ENCODE results near the gene SUPT6H.
"Not testable (repeated sequence)": the region's sequence is repeated elsewhere in the genome, so short reads cannot be mapped to it uniquely, and the experiment has no call there.

Gene SUPT6H

GRCh38 chr17:28717578-28718332 is 55.8 kb downstream of the SUPT6H start, which contains the start of gene RAB34:
RAB34 (minus strand) TSS chr17:28717868; CDS start chr17:28717266, 602 bp downstream.
- Histone ChIP-seq H3K9ac (ENCODE audit: low read length) (peak within 1 kb of the TSS; percentile 47), H3K4me1 (ENCODE audit: control insufficient read depth, insufficient read depth, low read length) (peaks cover 25% of the 10 kb centered on the region), H3K27me3 (ENCODE audit: control insufficient read depth, insufficient read depth, low read length) (no peaks in the 10 kb centered on the region), H3K36me3 (ENCODE audit: control insufficient read depth, insufficient read depth, low read length) (peaks cover 16% of the 10 kb centered on the region), H3K4me3 (ENCODE audit: low read length) (peak within 1 kb of the TSS; percentile 71), H3K27ac (ENCODE audit: low read depth, low read length) (peak within 1 kb of the TSS; percentile 90)

DNA sequence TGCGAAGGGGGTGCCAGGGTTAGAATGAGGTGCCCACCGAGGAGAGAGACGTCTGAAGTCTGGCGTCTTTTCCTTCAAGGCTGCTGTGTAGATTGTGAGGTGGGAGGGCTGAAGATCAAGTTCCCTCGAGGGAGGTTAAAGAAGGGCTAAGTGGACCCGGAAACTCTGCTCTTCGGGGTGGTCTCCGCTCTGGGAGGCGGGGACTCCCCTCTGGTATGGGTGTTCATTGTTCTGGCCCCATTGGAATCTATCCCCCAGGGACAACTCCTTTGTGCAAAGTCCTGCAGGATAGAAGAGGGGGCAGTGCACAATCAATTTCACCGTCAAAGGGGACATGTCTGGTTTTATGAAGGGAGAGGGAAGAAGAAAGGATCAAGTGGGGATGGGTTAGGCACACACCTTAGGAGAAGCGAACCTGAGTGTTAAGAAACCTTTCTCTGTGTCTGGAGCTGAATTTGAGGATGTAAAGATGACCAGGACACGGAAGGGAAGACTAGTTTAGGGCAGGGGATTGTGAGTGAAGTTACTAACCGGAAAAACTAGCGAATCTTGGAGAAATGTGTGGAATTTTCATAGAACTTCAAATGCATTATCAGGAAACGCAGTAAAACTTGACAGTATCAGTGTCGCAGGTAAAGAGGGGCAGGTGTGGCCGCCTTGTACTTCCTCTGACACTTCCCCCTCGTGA is 56.5 kb downstream of the SUPT6H start:
- H3K4me1 ChIP-seq (ENCODE audit: control insufficient read depth, insufficient read depth, low read length), result peaks cover 25% of the 10 kb centered on the region
- H3K36me3 ChIP-seq (ENCODE audit: control insufficient read depth, insufficient read depth, low read length), result peaks cover 23% of the 10 kb centered on the region
- H3K9ac ChIP-seq (ENCODE audit: low read length), result peak overlapping the region; percentile 47
- peak overlapping the region; percentile 90 for H3K27ac ChIP-seq (ENCODE audit: low read depth, low read length)
- H3K27me3 ChIP-seq (ENCODE audit: control insufficient read depth, insufficient read depth, low read length), result no peaks in the 10 kb centered on the region
- H3K4me3 ChIP-seq (ENCODE audit: low read length), result peak overlapping the region; percentile 71

- Histone ChIP-seq H3K4me1 (ENCODE audit: control insufficient read depth, insufficient read depth, low read length) (peaks cover 25% of the 10 kb centered on the region), H3K27me3 (ENCODE audit: control insufficient read depth, insufficient read depth, low read length) (no peaks in the 10 kb centered on the region), H3K36me3 (ENCODE audit: control insufficient read depth, insufficient read depth, low read length) (peaks cover 24% of the 10 kb centered on the region), H3K27ac (ENCODE audit: low read depth, low read length) (peak overlapping the region; percentile 85), H3K4me3 (ENCODE audit: low read length) (peak overlapping the region; percentile 95), H3K9ac (ENCODE audit: low read length) (no peak overlapping the region)
Observed at GRCh38 chr17:28719021-28719433, 57.0 kb downstream of the SUPT6H start.

- Histone ChIP-seq H3K9ac (ENCODE audit: low read length) (peak overlapping the region; percentile 69), H3K36me3 (ENCODE audit: control insufficient read depth, insufficient read depth, low read length) (peaks cover 18% of the 10 kb centered on the region), H3K4me1 (ENCODE audit: control insufficient read depth, insufficient read depth, low read length) (peaks cover 25% of the 10 kb centered on the region), H3K27me3 (ENCODE audit: control insufficient read depth, insufficient read depth, low read length) (no peaks in the 10 kb centered on the region), H3K27ac (ENCODE audit: low read depth, low read length) (peak overlapping the region; percentile 85), H3K4me3 (ENCODE audit: low read length) (peak overlapping the region; percentile 95)
Observed at GRCh38 chr17:28720247-28720996, 58.4 kb downstream of the SUPT6H start.

- H3K27ac ChIP-seq (ENCODE audit: low read depth, low read length); H3K27me3 ChIP-seq (ENCODE audit: control insufficient read depth, insufficient read depth, low read length); H3K9ac ChIP-seq (ENCODE audit: low read length): not testable (repeated sequence)
- Histone ChIP-seq H3K4me1 (ENCODE audit: control insufficient read depth, insufficient read depth, low read length) (peaks cover 25% of the 10 kb centered on the region), H3K36me3 (ENCODE audit: control insufficient read depth, insufficient read depth, low read length) (peaks cover 18% of the 10 kb centered on the region), H3K4me3 (ENCODE audit: low read length) (peak overlapping the region; percentile 95)
Observed at GRCh38 chr17:28720997-28721329, 59.0 kb downstream of the SUPT6H start.

GRCh38 chr17:28722417-28723158 is 60.6 kb downstream of the SUPT6H start:
- H3K4me1 ChIP-seq (ENCODE audit: control insufficient read depth, insufficient read depth, low read length), result peaks cover 31% of the 10 kb centered on the region
- H3K27me3 ChIP-seq (ENCODE audit: control insufficient read depth, insufficient read depth, low read length), result no peaks in the 10 kb centered on the region
- peaks cover 18% of the 10 kb centered on the region for H3K36me3 ChIP-seq (ENCODE audit: control insufficient read depth, insufficient read depth, low read length)
- no peak overlapping the region for H3K9ac ChIP-seq (ENCODE audit: low read length)
- H3K27ac ChIP-seq (ENCODE audit: low read depth, low read length), result no peak overlapping the region
- no peak overlapping the region for H3K4me3 ChIP-seq (ENCODE audit: low read length)

- Histone ChIP-seq H3K27me3 (ENCODE audit: control insufficient read depth, insufficient read depth, low read length) (no peaks in the 10 kb centered on the region), H3K27ac (ENCODE audit: low read depth, low read length) (no peak overlapping the region), H3K9ac (ENCODE audit: low read length) (no peak overlapping the region), H3K4me1 (ENCODE audit: control insufficient read depth, insufficient read depth, low read length) (peaks cover 28% of the 10 kb centered on the region), H3K4me3 (ENCODE audit: low read length) (no peak overlapping the region), H3K36me3 (ENCODE audit: control insufficient read depth, insufficient read depth, low read length) (peaks cover 18% of the 10 kb centered on the region)
Observed at GRCh38 chr17:28723159-28723835, 61.3 kb downstream of the SUPT6H start.

- Histone ChIP-seq H3K4me1 (ENCODE audit: control insufficient read depth, insufficient read depth, low read length) (peaks cover 23% of the 10 kb centered on the region), H3K36me3 (ENCODE audit: control insufficient read depth, insufficient read depth, low read length) (peaks cover 18% of the 10 kb centered on the region)
- H3K9ac ChIP-seq (ENCODE audit: low read length); H3K4me3 ChIP-seq (ENCODE audit: low read length); H3K27ac ChIP-seq (ENCODE audit: low read depth, low read length); H3K27me3 ChIP-seq (ENCODE audit: control insufficient read depth, insufficient read depth, low read length): not testable (repeated sequence)
Observed at GRCh38 chr17:28723836-28724499, 62.0 kb downstream of the SUPT6H start.

GRCh38 chr17:28724500-28725165 is 62.6 kb downstream of the SUPT6H start:
- peaks cover 18% of the 10 kb centered on the region for H3K36me3 ChIP-seq (ENCODE audit: control insufficient read depth, insufficient read depth, low read length)
- H3K27ac ChIP-seq (ENCODE audit: low read depth, low read length), result no peak overlapping the region
- peaks cover 21% of the 10 kb centered on the region for H3K4me1 ChIP-seq (ENCODE audit: control insufficient read depth, insufficient read depth, low read length)
- H3K4me3 ChIP-seq (ENCODE audit: low read length), result no peak overlapping the region
- H3K27me3 ChIP-seq (ENCODE audit: control insufficient read depth, insufficient read depth, low read length), result no peaks in the 10 kb centered on the region
- H3K9ac ChIP-seq (ENCODE audit: low read length), result no peak overlapping the region

GRCh38 chr17:28725166-28725659 is 63.2 kb downstream of the SUPT6H start:
- no peak overlapping the region for H3K27ac ChIP-seq (ENCODE audit: low read depth, low read length)
- peaks cover 18% of the 10 kb centered on the region for H3K36me3 ChIP-seq (ENCODE audit: control insufficient read depth, insufficient read depth, low read length)
- H3K9ac ChIP-seq (ENCODE audit: low read length), result peak overlapping the region; percentile 13
- H3K27me3 ChIP-seq (ENCODE audit: control insufficient read depth, insufficient read depth, low read length), result no peaks in the 10 kb centered on the region
- peak overlapping the region; percentile 60 for H3K4me3 ChIP-seq (ENCODE audit: low read length)
- H3K4me1 ChIP-seq (ENCODE audit: control insufficient read depth, insufficient read depth, low read length), result peaks cover 21% of the 10 kb centered on the region
